ENCODE data around the gene ENOX1. TPM values are rescaled to one million over a fixed set of nuclear protein-coding genes. Genes with fewer than 3 reads are reported as not detected.

Gene ENOX1
- total and polyA plus RNA-seq, 2 of the 13 experiments (the other 11 are each of a cell fraction or from before 2014, with no cell fraction given) = not detected

DNA sequence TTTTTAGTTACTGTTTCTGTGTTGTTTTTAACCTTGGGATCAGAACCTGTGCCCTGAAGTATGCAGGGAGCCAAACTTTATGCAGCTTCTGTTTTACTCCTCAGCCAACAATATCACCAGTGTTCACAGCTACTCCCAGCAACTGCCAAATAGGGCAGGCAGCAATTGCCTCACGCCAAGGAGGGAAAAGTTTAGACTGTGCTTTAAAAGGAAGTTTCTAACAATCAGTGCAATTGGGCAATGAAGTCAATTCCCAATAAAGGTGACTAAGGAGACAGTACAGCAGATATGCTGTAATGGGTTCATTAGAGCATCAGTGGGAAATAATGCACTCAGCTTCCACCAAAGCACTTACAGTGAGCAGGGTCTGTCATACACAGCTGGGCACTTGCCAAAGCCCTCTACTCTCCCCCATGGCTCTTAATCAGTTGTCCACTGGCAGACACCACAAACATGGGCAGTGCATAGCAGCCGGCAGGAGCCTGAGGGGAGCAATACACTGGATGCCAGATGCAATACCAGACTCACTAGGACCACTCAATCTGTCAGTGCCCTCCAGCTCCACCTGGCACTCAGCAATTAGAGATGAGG is 19.3 kb downstream of the ENOX1 start:
- 0% methylated on average over 2 of the region's 2 CpGs for WGBS (ENCODE audit: low lambda C conversion rate)
- FAIRE-seq (no peak), ATAC-seq (no peak), DNase-seq (ENCODE audit: low spot score) (no peak)
- Histone ChIP-seq H3K36me3 (replicated peaks in 1 of 2; ENCODE audit: control insufficient read depth in 1 of 2, insufficient read depth in 2 of 2, low read length in 2 of 2) (no peaks in the 10 kb centered on the region), H3K4me3 (replicated peaks in 1 of 3; ENCODE audit: insufficient read depth in 1 of 3, low read depth in 2 of 3, low read length in 3 of 3) (no peak overlapping the region), H2AFZ (ENCODE audit: low read length) (no peak overlapping the region), H3K79me2 (ENCODE audit: insufficient read depth, low read length) (no peaks in the 10 kb centered on the region), H3K27me3 (ENCODE audit: control insufficient read depth in 1 of 2, insufficient read depth in 2 of 2, low read length in 2 of 2) (no peaks in the 10 kb centered on the region), H3K4me2 (ENCODE audit: low read depth, low read length) (no peak overlapping the region), H3K9ac (ENCODE audit: insufficient read depth, low read depth, low read length) (no peak overlapping the region), H3K27ac (ENCODE audit: extremely low read length, insufficient read depth, low read length) (no peak overlapping the region), H3K9me3 (ENCODE audit: low read length) (no peaks in the 10 kb centered on the region), H3K4me1 (ENCODE audit: insufficient read depth, low read length) (no peaks in the 10 kb centered on the region), H4K20me1 (ENCODE audit: insufficient read depth, low read length) (no peaks in the 10 kb centered on the region)
- intact Hi-C loops (cut with micrococcal nuclease; ENCODE audit: unreplicated experiment) (no loop called here), in situ Hi-C loops (cut with HindIII; ENCODE audit: extremely low pct_ligation_motif_present, low pct_unique_long_range_greater_than_20kb) (no loop called here)
- ChIA-PET POLR2A (no interaction called here), CTCF (ENCODE audit: low intra/inter-chr PET ratio, low total read pairs) (no interaction called here)
- no TSS peak for BruUV-seq (replicated peaks)
- TF ChIP-seq HDAC6 (IDR thresholded peaks at IDR 0.05; ENCODE audit: low read depth, low read length) (no peak), ZKSCAN8 (CRISPR knock-in tag; IDR thresholded peaks at IDR 0.05; ENCODE audit: borderline replicate concordance) (no peak), HNRNPL (IDR thresholded peaks at IDR 0.05; ENCODE audit: low read depth, low read length) (no peak), RXRB (CRISPR knock-in tag; IDR thresholded peaks at IDR 0.05; ENCODE audit: borderline replicate concordance) (no peak), ZFP36L2 (CRISPR knock-in tag; IDR thresholded peaks at IDR 0.05) (no peak), ZNF761 (CRISPR knock-in tag; conservative IDR thresholded peaks at IDR 0.05) (no peak), ZNF235 (CRISPR knock-in tag; IDR thresholded peaks at IDR 0.05; ENCODE audit: borderline replicate concordance) (no peak), ZNF790 (CRISPR knock-in tag; IDR thresholded peaks at IDR 0.05; ENCODE audit: borderline replicate concordance) (no peak), ZNF260 (CRISPR knock-in tag; IDR thresholded peaks at IDR 0.05; ENCODE audit: borderline replicate concordance, low read depth) (no peak), TMF1 (CRISPR knock-in tag; IDR thresholded peaks at IDR 0.05; ENCODE audit: low read depth) (no peak), TRIM24 (CRISPR knock-in tag; IDR thresholded peaks at IDR 0.05) (no peak), ZNF335 (CRISPR knock-in tag; IDR thresholded peaks at IDR 0.05) (no peak)
- TF ChIP-seq, protein P1, sequence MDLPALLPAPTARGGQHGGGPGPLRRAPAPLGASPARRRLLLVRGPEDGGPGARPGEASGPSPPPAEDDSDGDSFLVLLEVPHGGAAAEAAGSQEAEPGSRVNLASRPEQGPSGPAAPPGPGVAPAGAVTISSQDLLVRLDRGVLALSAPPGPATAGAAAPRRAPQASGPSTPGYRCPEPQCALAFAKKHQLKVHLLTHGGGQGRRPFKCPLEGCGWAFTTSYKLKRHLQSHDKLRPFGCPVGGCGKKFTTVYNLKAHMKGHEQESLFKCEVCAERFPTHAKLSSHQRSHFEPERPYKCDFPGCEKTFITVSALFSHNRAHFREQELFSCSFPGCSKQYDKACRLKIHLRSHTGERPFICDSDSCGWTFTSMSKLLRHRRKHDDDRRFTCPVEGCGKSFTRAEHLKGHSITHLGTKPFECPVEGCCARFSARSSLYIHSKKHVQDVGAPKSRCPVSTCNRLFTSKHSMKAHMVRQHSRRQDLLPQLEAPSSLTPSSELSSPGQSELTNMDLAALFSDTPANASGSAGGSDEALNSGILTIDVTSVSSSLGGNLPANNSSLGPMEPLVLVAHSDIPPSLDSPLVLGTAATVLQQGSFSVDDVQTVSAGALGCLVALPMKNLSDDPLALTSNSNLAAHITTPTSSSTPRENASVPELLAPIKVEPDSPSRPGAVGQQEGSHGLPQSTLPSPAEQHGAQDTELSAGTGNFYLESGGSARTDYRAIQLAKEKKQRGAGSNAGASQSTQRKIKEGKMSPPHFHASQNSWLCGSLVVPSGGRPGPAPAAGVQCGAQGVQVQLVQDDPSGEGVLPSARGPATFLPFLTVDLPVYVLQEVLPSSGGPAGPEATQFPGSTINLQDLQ (CRISPR knock-in tag; IDR thresholded peaks at IDR 0.05) = no peak
- TF ChIP-seq, protein P2, sequence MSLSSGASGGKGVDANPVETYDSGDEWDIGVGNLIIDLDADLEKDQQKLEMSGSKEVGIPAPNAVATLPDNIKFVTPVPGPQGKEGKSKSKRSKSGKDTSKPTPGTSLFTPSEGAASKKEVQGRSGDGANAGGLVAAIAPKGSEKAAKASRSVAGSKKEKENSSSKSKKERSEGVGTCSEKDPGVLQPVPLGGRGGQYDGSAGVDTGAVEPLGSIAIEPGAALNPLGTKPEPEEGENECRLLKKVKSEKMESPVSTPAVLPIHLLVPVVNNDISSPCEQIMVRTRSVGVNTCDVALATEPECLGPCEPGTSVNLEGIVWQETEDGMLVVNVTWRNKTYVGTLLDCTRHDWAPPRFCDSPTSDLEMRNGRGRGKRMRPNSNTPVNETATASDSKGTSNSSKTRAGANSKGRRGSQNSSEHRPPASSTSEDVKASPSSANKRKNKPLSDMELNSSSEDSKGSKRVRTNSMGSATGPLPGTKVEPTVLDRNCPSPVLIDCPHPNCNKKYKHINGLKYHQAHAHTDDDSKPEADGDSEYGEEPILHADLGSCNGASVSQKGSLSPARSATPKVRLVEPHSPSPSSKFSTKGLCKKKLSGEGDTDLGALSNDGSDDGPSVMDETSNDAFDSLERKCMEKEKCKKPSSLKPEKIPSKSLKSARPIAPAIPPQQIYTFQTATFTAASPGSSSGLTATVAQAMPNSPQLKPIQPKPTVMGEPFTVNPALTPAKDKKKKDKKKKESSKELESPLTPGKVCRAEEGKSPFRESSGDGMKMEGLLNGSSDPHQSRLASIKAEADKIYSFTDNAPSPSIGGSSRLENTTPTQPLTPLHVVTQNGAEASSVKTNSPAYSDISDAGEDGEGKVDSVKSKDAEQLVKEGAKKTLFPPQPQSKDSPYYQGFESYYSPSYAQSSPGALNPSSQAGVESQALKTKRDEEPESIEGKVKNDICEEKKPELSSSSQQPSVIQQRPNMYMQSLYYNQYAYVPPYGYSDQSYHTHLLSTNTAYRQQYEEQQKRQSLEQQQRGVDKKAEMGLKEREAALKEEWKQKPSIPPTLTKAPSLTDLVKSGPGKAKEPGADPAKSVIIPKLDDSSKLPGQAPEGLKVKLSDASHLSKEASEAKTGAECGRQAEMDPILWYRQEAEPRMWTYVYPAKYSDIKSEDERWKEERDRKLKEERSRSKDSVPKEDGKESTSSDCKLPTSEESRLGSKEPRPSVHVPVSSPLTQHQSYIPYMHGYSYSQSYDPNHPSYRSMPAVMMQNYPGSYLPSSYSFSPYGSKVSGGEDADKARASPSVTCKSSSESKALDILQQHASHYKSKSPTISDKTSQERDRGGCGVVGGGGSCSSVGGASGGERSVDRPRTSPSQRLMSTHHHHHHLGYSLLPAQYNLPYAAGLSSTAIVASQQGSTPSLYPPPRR (CRISPR knock-in tag; IDR thresholded peaks at IDR 0.05; ENCODE audit: borderline replicate concordance) = no peak
- TF ChIP-seq, protein P3, sequence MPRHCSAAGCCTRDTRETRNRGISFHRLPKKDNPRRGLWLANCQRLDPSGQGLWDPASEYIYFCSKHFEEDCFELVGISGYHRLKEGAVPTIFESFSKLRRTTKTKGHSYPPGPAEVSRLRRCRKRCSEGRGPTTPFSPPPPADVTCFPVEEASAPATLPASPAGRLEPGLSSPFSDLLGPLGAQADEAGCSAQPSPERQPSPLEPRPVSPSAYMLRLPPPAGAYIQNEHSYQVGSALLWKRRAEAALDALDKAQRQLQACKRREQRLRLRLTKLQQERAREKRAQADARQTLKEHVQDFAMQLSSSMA (CRISPR knock-in tag; IDR thresholded peaks at IDR 0.05) = no peak
- TF ChIP-seq, protein P4, sequence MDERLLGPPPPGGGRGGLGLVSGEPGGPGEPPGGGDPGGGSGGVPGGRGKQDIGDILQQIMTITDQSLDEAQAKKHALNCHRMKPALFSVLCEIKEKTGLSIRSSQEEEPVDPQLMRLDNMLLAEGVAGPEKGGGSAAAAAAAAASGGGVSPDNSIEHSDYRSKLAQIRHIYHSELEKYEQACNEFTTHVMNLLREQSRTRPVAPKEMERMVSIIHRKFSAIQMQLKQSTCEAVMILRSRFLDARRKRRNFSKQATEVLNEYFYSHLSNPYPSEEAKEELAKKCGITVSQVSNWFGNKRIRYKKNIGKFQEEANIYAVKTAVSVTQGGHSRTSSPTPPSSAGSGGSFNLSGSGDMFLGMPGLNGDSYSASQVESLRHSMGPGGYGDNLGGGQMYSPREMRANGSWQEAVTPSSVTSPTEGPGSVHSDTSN (CRISPR knock-in tag; IDR thresholded peaks at IDR 0.05) = no peak

All from HepG2 (cell line).